ENCODE measurements around the gene HSPA9.
A peak's percentile ranks its signal among the peaks of the same experiment; 100 is the strongest.
"Not testable (repeated sequence)": the region's sequence is repeated elsewhere in the genome, so short reads cannot be mapped to it uniquely, and the experiment has no call there.

Gene HSPA9

GRCh38 chr5:138528208-138528607 is 47.0 kb downstream of the HSPA9 start:
- Histone ChIP-seq H3K9ac (ENCODE audit: low read depth, low read length) (no peak overlapping the region), H3K4me1 (ENCODE audit: insufficient read depth, low read length) (0 out of 2 replicates have a peak, but pooled peaks cover 5% of the 10 kb centered on the region), H3K36me3 (ENCODE audit: insufficient read depth, low read length) (peaks cover 47% of the 10 kb centered on the region), H3K27ac (ENCODE audit: low read depth, low read length) (no peak overlapping the region), H3K9me3 (ENCODE audit: insufficient read depth, low read depth, low read length) (no peaks in the 10 kb centered on the region), H3K4me3 (ENCODE audit: low read length) (no peak overlapping the region), H3K27me3 (ENCODE audit: insufficient read depth, low read length) (no peaks in the 10 kb centered on the region)
- WGBS, result 79% methylated on average over 1 of the region's 1 CpG

- WGBS, result 93% methylated on average over 1 of the region's 1 CpG
- H3K9ac ChIP-seq (ENCODE audit: low read depth, low read length), result no peak overlapping the region
- no peaks in the 10 kb centered on the region for H3K27me3 ChIP-seq (ENCODE audit: insufficient read depth, low read length)
- peaks cover 41% of the 10 kb centered on the region for H3K36me3 ChIP-seq (ENCODE audit: insufficient read depth, low read length)
- H3K27ac ChIP-seq (ENCODE audit: low read depth, low read length), result no peak overlapping the region
- H3K4me3 ChIP-seq (ENCODE audit: low read length), result no peak overlapping the region
- H3K4me1 ChIP-seq (ENCODE audit: insufficient read depth, low read length), result 0 out of 2 replicates have a peak, but pooled peaks cover 5% of the 10 kb centered on the region
- H3K9me3 ChIP-seq (ENCODE audit: insufficient read depth, low read depth, low read length), result no peaks in the 10 kb centered on the region
These were observed 48.0 kb downstream of the HSPA9 start for GRCh38 chr5:138527170-138527569.

GRCh38 chr5:138523406-138523805 is 51.8 kb downstream of the HSPA9 start:
- H3K27me3 ChIP-seq (ENCODE audit: insufficient read depth, low read length), result no peaks in the 10 kb centered on the region
- 96% methylated on average over 5 of the region's 5 CpGs for WGBS
- no peak overlapping the region for H3K9ac ChIP-seq (ENCODE audit: low read depth, low read length)
- no peaks in the 10 kb centered on the region for H3K9me3 ChIP-seq (ENCODE audit: insufficient read depth, low read depth, low read length)
- H3K4me1 ChIP-seq (ENCODE audit: insufficient read depth, low read length), result no peaks in the 10 kb centered on the region
- peak overlapping the region; percentile 46; the same call in 1 of the 2 replicates for H3K27ac ChIP-seq (ENCODE audit: low read depth, low read length)
- no peak overlapping the region for H3K4me3 ChIP-seq (ENCODE audit: low read length)
- peaks cover 35% of the 10 kb centered on the region for H3K36me3 ChIP-seq (ENCODE audit: insufficient read depth, low read length)

- H3K9me3 ChIP-seq (ENCODE audit: insufficient read depth, low read depth, low read length), result no peaks in the 10 kb centered on the region
- H3K27me3 ChIP-seq (ENCODE audit: insufficient read depth, low read length), result no peaks in the 10 kb centered on the region
- no peak overlapping the region for H3K27ac ChIP-seq (ENCODE audit: low read depth, low read length)
- H3K9ac ChIP-seq (ENCODE audit: low read depth, low read length), result no peak overlapping the region
- no peak overlapping the region for H3K4me3 ChIP-seq (ENCODE audit: low read length)
- H3K4me1 ChIP-seq (ENCODE audit: insufficient read depth, low read length), result no peaks in the 10 kb centered on the region
- 100% methylated on average over 1 of the region's 1 CpG for WGBS
- peaks cover 41% of the 10 kb centered on the region for H3K36me3 ChIP-seq (ENCODE audit: insufficient read depth, low read length)
These were observed 54.2 kb downstream of the HSPA9 start for GRCh38 chr5:138520971-138521370.

- Histone ChIP-seq H3K9ac (ENCODE audit: low read depth, low read length) (no peak overlapping the region), H3K4me3 (ENCODE audit: low read length) (no peak overlapping the region), H3K27ac (ENCODE audit: low read depth, low read length) (no peak overlapping the region), H3K36me3 (ENCODE audit: insufficient read depth, low read length) (peaks cover 69% of the 10 kb centered on the region), H3K27me3 (ENCODE audit: insufficient read depth, low read length) (no peaks in the 10 kb centered on the region), H3K4me1 (ENCODE audit: insufficient read depth, low read length) (no peaks in the 10 kb centered on the region), H3K9me3 (ENCODE audit: insufficient read depth, low read depth, low read length) (no peaks in the 10 kb centered on the region)
- 93% methylated on average over 4 of the region's 4 CpGs for WGBS
These were observed 57.8 kb downstream of the HSPA9 start for GRCh38 chr5:138517437-138517836.

- no peaks in the 10 kb centered on the region for H3K27me3 ChIP-seq (ENCODE audit: insufficient read depth, low read length)
- H3K9me3 ChIP-seq (ENCODE audit: insufficient read depth, low read depth, low read length), result no peaks in the 10 kb centered on the region
- no peak overlapping the region for H3K9ac ChIP-seq (ENCODE audit: low read depth, low read length)
- no peak overlapping the region for H3K4me3 ChIP-seq (ENCODE audit: low read length)
- H3K27ac ChIP-seq (ENCODE audit: low read depth, low read length), result no peak overlapping the region
- H3K36me3 ChIP-seq (ENCODE audit: insufficient read depth, low read length), result peaks cover 86% of the 10 kb centered on the region
- WGBS, result 97% methylated on average over 3 of the region's 3 CpGs
- no peaks in the 10 kb centered on the region for H3K4me1 ChIP-seq (ENCODE audit: insufficient read depth, low read length)
These were observed 59.5 kb downstream of the HSPA9 start for GRCh38 chr5:138515556-138516245.

- H3K27ac ChIP-seq (ENCODE audit: low read depth, low read length), result no peak overlapping the region
- WGBS, result 100% methylated on average over 1 of the region's 1 CpG
- H3K4me1 ChIP-seq (ENCODE audit: insufficient read depth, low read length), result no peaks in the 10 kb centered on the region
- no peak overlapping the region for H3K9ac ChIP-seq (ENCODE audit: low read depth, low read length)
- no peaks in the 10 kb centered on the region for H3K9me3 ChIP-seq (ENCODE audit: insufficient read depth, low read depth, low read length)
- no peak overlapping the region for H3K4me3 ChIP-seq (ENCODE audit: low read length)
- peaks cover 97% of the 10 kb centered on the region for H3K36me3 ChIP-seq (ENCODE audit: insufficient read depth, low read length)
- no peaks in the 10 kb centered on the region for H3K27me3 ChIP-seq (ENCODE audit: insufficient read depth, low read length)
These were observed 61.2 kb downstream of the HSPA9 start for GRCh38 chr5:138514021-138514420.

GRCh38 chr5:138508958-138509357 is 66.2 kb downstream of the HSPA9 start:
- H3K36me3 ChIP-seq (ENCODE audit: insufficient read depth, low read length), result peaks cover 80% of the 10 kb centered on the region
- WGBS, result 90% methylated on average over 3 of the region's 3 CpGs

GRCh38 chr5:138507485-138507884 is 67.7 kb downstream of the HSPA9 start:
- not testable (repeated sequence) for H3K9me3 ChIP-seq (ENCODE audit: insufficient read depth, low read depth, low read length); H3K4me1 ChIP-seq (ENCODE audit: insufficient read depth, low read length); H3K9ac ChIP-seq (ENCODE audit: low read depth, low read length); H3K4me3 ChIP-seq (ENCODE audit: low read length); H3K27ac ChIP-seq (ENCODE audit: low read depth, low read length); H3K27me3 ChIP-seq (ENCODE audit: insufficient read depth, low read length)
- H3K36me3 ChIP-seq (ENCODE audit: insufficient read depth, low read length), result peaks cover 65% of the 10 kb centered on the region
- 97% methylated on average over 8 of the region's 8 CpGs for WGBS

More at GRCh38 chr5:138508958-138509357, 66.2 kb downstream of the HSPA9 start:
- no peaks in the 10 kb centered on the region for H3K4me1 ChIP-seq (ENCODE audit: insufficient read depth, low read length)
- H3K27ac ChIP-seq (ENCODE audit: low read depth, low read length), result no peak overlapping the region
- no peaks in the 10 kb centered on the region for H3K9me3 ChIP-seq (ENCODE audit: insufficient read depth, low read depth, low read length)
- H3K27me3 ChIP-seq (ENCODE audit: insufficient read depth, low read length), result no peaks in the 10 kb centered on the region
- no peak overlapping the region for H3K9ac ChIP-seq (ENCODE audit: low read depth, low read length)
- H3K4me3 ChIP-seq (ENCODE audit: low read length), result no peak overlapping the region

- no peak overlapping the region for H3K27ac ChIP-seq (ENCODE audit: low read depth, low read length)
- no peak overlapping the region for H3K4me3 ChIP-seq (ENCODE audit: low read length)
- no peaks in the 10 kb centered on the region for H3K27me3 ChIP-seq (ENCODE audit: insufficient read depth, low read length)
- peaks cover 58% of the 10 kb centered on the region for H3K36me3 ChIP-seq (ENCODE audit: insufficient read depth, low read length)
- H3K9me3 ChIP-seq (ENCODE audit: insufficient read depth, low read depth, low read length), result no peaks in the 10 kb centered on the region
- H3K9ac ChIP-seq (ENCODE audit: low read depth, low read length), result no peak overlapping the region
- 96% methylated on average over 10 of the region's 10 CpGs for WGBS
- H3K4me1 ChIP-seq (ENCODE audit: insufficient read depth, low read length), result no peaks in the 10 kb centered on the region
These were observed 68.6 kb downstream of the HSPA9 start for GRCh38 chr5:138506370-138507306.

- Histone ChIP-seq H3K27ac (ENCODE audit: low read depth, low read length) (peak overlapping the region; percentile 35; the same call in 1 of the 2 replicates), H3K27me3 (ENCODE audit: insufficient read depth, low read length) (no peaks in the 10 kb centered on the region), H3K4me1 (ENCODE audit: insufficient read depth, low read length) (no peaks in the 10 kb centered on the region), H3K9ac (ENCODE audit: low read depth, low read length) (no peak overlapping the region), H3K4me3 (ENCODE audit: low read length) (no peak overlapping the region), H3K9me3 (ENCODE audit: insufficient read depth, low read depth, low read length) (no peaks in the 10 kb centered on the region), H3K36me3 (ENCODE audit: insufficient read depth, low read length) (peaks cover 40% of the 10 kb centered on the region)
- 94% methylated on average over 4 of the region's 4 CpGs for WGBS
These were observed 70.4 kb downstream of the HSPA9 start for GRCh38 chr5:138504799-138505198.
